H1 (cell line): Measurements from ENCODE around the gene DPPA5. TPM values are rescaled to one million over a fixed set of nuclear protein-coding genes. Genes with fewer than 3 reads are reported as not detected.

Source experiments
- CTCF ChIA-PET: fragments of 300-600 bp; sonication (Branson Sonifier 250); formaldehyde crosslinking; loops from one replicate; lab custom pipeline; 2021; ENCODE audit not compliant: partially characterized antibody; lab: Charles Lee
- POLR2A ChIA-PET: fragments of 300-600 bp; sonication (Branson Sonifier 250); formaldehyde crosslinking; loops from one replicate; lab custom pipeline; 2021; ENCODE audit warnings: inconsistent platforms; ENCODE audit not compliant: partially characterized antibody; lab: Charles Lee
- DNase-seq, 2 experiments: peaks; one replicate each; pipeline versions ENCODE4 v3.0.0 to v3.0.0-alpha.2; 2010 to 2022; ENCODE audit warnings: low spot score in 2 of 2, low read depth in 1 of 2, mixed read lengths in 1 of 2
- FAIRE-seq: peaks from 2 replicates; lab custom pipeline; 2011; peaks lifted over from hg19 to GRCh38; lab: Jason Lieb, UNC
- H2AFZ ChIP-seq: 2 replicates; pipeline ENCODE4 v1.8.1; 2012; ENCODE audit warnings: low read length, inconsistent platforms
- H2AK5ac ChIP-seq: 2 replicates; pipeline ENCODE4 v1.6.1; 2013; ENCODE audit warnings: low read depth, low read length
- H2BK120ac ChIP-seq: replicated peaks from 2 replicates; pipeline ENCODE3; 2013; ENCODE audit warnings: low read depth, low read length, inconsistent platforms
- H2BK12ac ChIP-seq: 2 replicates; pipeline ENCODE4 v1.6.1; 2013; ENCODE audit warnings: low read depth, low read length
- H2BK15ac ChIP-seq: 2 replicates; pipeline ENCODE4 v1.6.1; 2013; ENCODE audit warnings: low read length
- H2BK20ac ChIP-seq: 2 replicates; pipeline ENCODE4 v1.6.1; 2013; ENCODE audit warnings: low read length
- H2BK5ac ChIP-seq: 2 replicates; pipeline ENCODE4 v1.6.1; 2013; ENCODE audit warnings: low read depth, low read length
- H3K14ac ChIP-seq: 2 replicates; pipeline ENCODE4 v1.6.1; 2013; ENCODE audit warnings: inconsistent platforms; ENCODE audit not compliant: insufficient read length
- H3K18ac ChIP-seq: 2 replicates; pipeline ENCODE4 v1.6.1; 2013; ENCODE audit warnings: low read length; ENCODE audit errors: extremely low read depth
- H3K23ac ChIP-seq: 2 replicates; pipeline ENCODE4 v1.6.1; 2013; ENCODE audit warnings: inconsistent platforms; ENCODE audit not compliant: insufficient read length
- H3K23me2 ChIP-seq: 2 replicates; pipeline ENCODE4 v1.6.1; 2013; ENCODE audit warnings: low read depth, low read length
- H3K27ac ChIP-seq: 2 replicates; pipeline ENCODE4 v1.6.1; 2011; ENCODE audit warnings: low read depth, low read length, inconsistent platforms
- H3K27me3 ChIP-seq, 4 experiments: replicated peaks in 1 of 4; 1 replicate in 1 of 4; 2 replicates in 3 of 4; pipeline versions ENCODE4 v1.6.1 to v1.8.1; 2011 to 2013; ENCODE audit warnings: low read length in 3 of 4, mild to moderate bottlenecking in 3 of 4, inconsistent platforms in 2 of 4, mixed read lengths in 2 of 4, moderate library complexity in 1 of 4; ENCODE audit not compliant: control insufficient read depth in 3 of 4, insufficient read depth in 3 of 4; ENCODE audit errors: extremely low read depth in 1 of 4
- H3K36me3 ChIP-seq, 4 experiments: 2 replicates each; pipeline versions ENCODE4 v1.6.1 to v1.8.1; 2011 to 2013; ENCODE audit warnings: mild to moderate bottlenecking in 4 of 4, low read length in 3 of 4, moderate library complexity in 2 of 4, control low read depth in 1 of 4, inconsistent platforms in 1 of 4; ENCODE audit not compliant: insufficient read depth in 4 of 4, control insufficient read depth in 2 of 4
- H3K4ac ChIP-seq: replicated peaks from 2 replicates; pipeline ENCODE3; 2013; ENCODE audit warnings: low read length, low read depth, mixed read lengths, inconsistent platforms; ENCODE audit not compliant: insufficient read length
- H3K4me1 ChIP-seq, 4 experiments: replicated peaks in 1 of 4; 1 replicate in 1 of 4; 2 replicates in 3 of 4; pipeline versions ENCODE4 v1.6.1 to v1.8.1; 2011 to 2013; ENCODE audit warnings: low read length in 3 of 4, inconsistent platforms in 2 of 4, mixed read lengths in 1 of 4; ENCODE audit not compliant: insufficient read depth in 4 of 4, control insufficient read depth in 3 of 4
- H3K4me2 ChIP-seq, 2 experiments: 2 replicates each; pipeline versions ENCODE4 v1.6.1 to v1.8.1; 2011 to 2013; ENCODE audit warnings: low read depth in 2 of 2, low read length in 2 of 2, control low read depth in 1 of 2, inconsistent platforms in 1 of 2, mild to moderate bottlenecking in 1 of 2; ENCODE audit not compliant: insufficient read depth in 1 of 2
- H3K4me3 ChIP-seq, 4 experiments: fragments of 200-600, 300-600 bp in 1 of 4; sonication (generic), shearing (Covaris generic), sonication (Bioruptor Twin) in 1 of 4; 2 replicates each; pipeline versions ENCODE4 v1.5.1 to v1.8.1; 2011 to 2016; ENCODE audit warnings: low read length in 4 of 4, low read depth in 3 of 4, control low read depth in 2 of 4, inconsistent platforms in 2 of 4, mild to moderate bottlenecking in 2 of 4, mixed read lengths in 1 of 4, moderate library complexity in 1 of 4; ENCODE audit not compliant: insufficient read depth in 2 of 4; ENCODE audit errors: extremely low read depth in 1 of 4
- H3K56ac ChIP-seq: replicated peaks from 2 replicates; pipeline ENCODE3; 2013; ENCODE audit warnings: low read depth, mild to moderate bottlenecking, mixed read lengths, low read length, inconsistent platforms; ENCODE audit not compliant: insufficient read length
- H3K79me1 ChIP-seq: 2 replicates; pipeline ENCODE4 v1.6.1; 2013; ENCODE audit warnings: low read depth, low read length, control low read depth
- H3K79me2 ChIP-seq, 2 experiments: 2 replicates each; pipeline versions ENCODE4 v1.6.1 to v1.8.1; 2012 to 2013; ENCODE audit warnings: low read length in 2 of 2, mild to moderate bottlenecking in 2 of 2, inconsistent platforms in 1 of 2; ENCODE audit not compliant: insufficient read depth in 2 of 2, control insufficient read depth in 1 of 2
- H3K9ac ChIP-seq, 4 experiments: replicated peaks in 1 of 4; 1 replicate in 1 of 4; 2 replicates in 3 of 4; pipeline versions ENCODE4 v1.6.1 to v1.8.1; 2011 to 2013; ENCODE audit warnings: low read depth in 3 of 4, low read length in 3 of 4, control low read depth in 2 of 4, mild to moderate bottlenecking in 2 of 4, moderate library complexity in 2 of 4, inconsistent platforms in 1 of 4; ENCODE audit errors: extremely low read depth in 1 of 4
- H3K9me3 ChIP-seq, 2 experiments: 2 replicates each; pipeline versions ENCODE4 v1.6.1 to v1.8.1; 2012 to 2013; ENCODE audit warnings: mild to moderate bottlenecking in 2 of 2, moderate library complexity in 2 of 2, control low read depth in 1 of 2, inconsistent platforms in 1 of 2, low read depth in 1 of 2, low read length in 1 of 2, mixed read lengths in 1 of 2; ENCODE audit not compliant: insufficient read depth in 2 of 2
- H4K20me1 ChIP-seq, 2 experiments: replicated peaks in 1 of 2; 2 replicates each; pipeline versions ENCODE3 to v1.8.1; 2011 to 2013; ENCODE audit warnings: inconsistent platforms in 2 of 2, low read length in 2 of 2, mild to moderate bottlenecking in 1 of 2; ENCODE audit not compliant: insufficient read depth in 2 of 2, control insufficient read depth in 1 of 2
- H4K5ac ChIP-seq: 2 replicates; pipeline ENCODE4 v1.6.1; 2013; ENCODE audit warnings: low read length, low read depth, mixed read lengths, inconsistent platforms; ENCODE audit not compliant: insufficient read length
- H4K8ac ChIP-seq: 2 replicates; pipeline ENCODE4 v1.8.0; 2013; ENCODE audit warnings: mild to moderate bottlenecking, moderate library complexity, low read length, inconsistent platforms; ENCODE audit not compliant: insufficient read depth; ENCODE audit errors: extremely low read depth
- H4K91ac ChIP-seq: replicated peaks from 2 replicates; pipeline ENCODE3; 2013; ENCODE audit warnings: low read length, mixed read lengths, inconsistent platforms; ENCODE audit not compliant: insufficient read length
- ASH2L ChIP-seq: fragments of 200-600, 300-600 bp; sonication (generic); IDR thresholded peaks from one replicate; pipeline ENCODE4 v1.7.1; 2017; ENCODE audit warnings: low read length
- EP300 ChIP-seq, 2 experiments: IDR thresholded peaks; 1 replicate in 1 of 2; 2 replicates in 1 of 2; pipeline ENCODE4 v1.6.1; 2011 to 2012; ENCODE audit warnings: low read depth in 2 of 2, low read length in 2 of 2, mild to moderate bottlenecking in 2 of 2, borderline replicate concordance in 1 of 2, inconsistent platforms in 1 of 2, moderate library complexity in 1 of 2
- EZH2 ChIP-seq: fragments of 200-600 bp; sonication (generic); IDR thresholded peaks from 2 replicates; pipeline ENCODE4 v1.7.1; 2012; ENCODE audit warnings: low read depth, mild to moderate bottlenecking, moderate library complexity, low read length, inconsistent platforms; ENCODE audit not compliant: severe bottlenecking
- POLR2A ChIP-seq, 2 experiments: IDR thresholded peaks; 1 replicate in 1 of 2; 2 replicates in 1 of 2; pipeline ENCODE4 v1.6.1; 2011; ENCODE audit warnings: low read depth in 2 of 2, low read length in 2 of 2, mild to moderate bottlenecking in 2 of 2; ENCODE audit errors: control extremely low read depth in 1 of 2
- POLR2AphosphoS5 ChIP-seq: IDR thresholded peaks from 2 replicates; pipeline ENCODE4 v1.6.1; 2011; ENCODE audit warnings: low read depth, low read length
- RAD21 ChIP-seq, 2 experiments: IDR thresholded peaks in 1 of 2; conservative IDR thresholded peaks in 1 of 2; 2 replicates each; pipeline ENCODE4 v1.6.1; 2011; ENCODE audit warnings: low read depth in 2 of 2, low read length in 2 of 2, improper control_type of control experiment in 1 of 2, inconsistent platforms in 1 of 2, mild to moderate bottlenecking in 1 of 2, moderate library complexity in 1 of 2
- RBBP5 ChIP-seq: IDR thresholded peaks from 2 replicates; pipeline ENCODE4 v1.7.1; 2012; ENCODE audit warnings: low read depth, mild to moderate bottlenecking, inconsistent platforms, low read length, moderate library complexity, borderline replicate concordance
- SP1 ChIP-seq: IDR thresholded peaks from 2 replicates; pipeline ENCODE4 v1.6.1; 2011; ENCODE audit warnings: low read depth, low read length
- SP2 ChIP-seq: IDR thresholded peaks from 2 replicates; pipeline ENCODE4 v1.6.1; 2012; ENCODE audit warnings: mild to moderate bottlenecking, low read length, inconsistent platforms
- TAF1 ChIP-seq: IDR thresholded peaks from 2 replicates; pipeline ENCODE4 v1.6.1; 2011; ENCODE audit warnings: mild to moderate bottlenecking, low read depth, low read length
- YY1 ChIP-seq: IDR thresholded peaks from 2 replicates; pipeline ENCODE4 v1.6.1; 2011; ENCODE audit warnings: low read depth, mild to moderate bottlenecking, low read length
- WGBS, 2 experiments: shearing (Covaris generic) in 1 of 2; methylation state at CpG; one replicate each; pipeline versions ENCODE4 v1.1.6 to v1.1.7; 2013 to 2015; ENCODE audit warnings: low lambda C conversion rate in 2 of 2, mixed read lengths in 2 of 2, inconsistent platforms in 1 of 2, low coverage in 1 of 2, missing lambda C conversion rate in 1 of 2; ENCODE audit not compliant: insufficient replicate concordance in 2 of 2, insufficient coverage in 1 of 2, insufficient read length in 1 of 2; ENCODE audit errors: extremely low coverage in 1 of 2, missing lambda C conversion rate in 1 of 2; 5-methylcytosine and 5-hydroxymethylcytosine counted together
- polyA plus RNA-seq, 7 experiments: library from polyadenylated mRNA; depleted of rRNA in 3 of 7; stranded (reverse) in 5 of 7; unstranded in 2 of 7; fragments of >200 nt in 5 of 7; fragments of 200-250 nt in 2 of 7; gene quantifications; 1 replicate in 5 of 7; 2 replicates in 1 of 7; 4 replicates in 1 of 7; pipeline versions ENCODE4 v1.2.1 to v1.2.3, GENCODE V29; 2011 to 2013; ENCODE audit warnings: missing spikeins in 2 of 7, mixed read lengths in 2 of 7
- total RNA-seq: library from RNA; stranded (reverse); fragmentation: NEBNext Ultra II Directional; extraction: Animal tissue kit (Norgen Biotek cat#: 25700); gene quantifications from 2 replicates; pipeline ENCODE4 v1.2.1, GENCODE V29; 2021

DPPA5 gene
- total and polyA plus RNA-seq, 2 of the 8 experiments (the other 6 are each of a cell fraction or from before 2014, with no cell fraction given): 2.0 to 2.9 TPM

GRCh38 chr6:73309785-73310502, 44.1 kb downstream of the DPPA5 start:
- H3K14ac ChIP-seq: peak overlapping the region; percentile 31
- peak in 1 of 2 experiments; percentile 61 for DNase-seq
- no peaks in the 10 kb centered on the region for H4K20me1 ChIP-seq
- peak overlapping the region; percentile 24 for H3K4ac ChIP-seq
- peak overlapping the region; percentile 83 for H3K18ac ChIP-seq
- FAIRE-seq: no peak
- H4K91ac ChIP-seq: peak overlapping the region; percentile 25
- H2BK20ac ChIP-seq: no peak overlapping the region
- H3K27ac ChIP-seq: no peak overlapping the region
- H2AK5ac ChIP-seq: no peak overlapping the region
- no peaks in the 10 kb centered on the region for H3K27me3 ChIP-seq
- H4K5ac ChIP-seq: peak overlapping the region; percentile 18
- no peak overlapping the region for H2BK15ac ChIP-seq
- POLR2A ChIA-PET: interaction anchor here (0.9 to 2.3 kb wide), 7 partner anchors 11 to 203 kb away, joined by 3 to 8 read pairs (median 4); partner anchors contain the start of gene MTO1
- H2BK12ac ChIP-seq: peak overlapping the region; percentile 68
- no peak overlapping the region for H3K56ac ChIP-seq
- H3K4me1 ChIP-seq: peaks cover 0 to 9% (median 0%) of the 10 kb centered on the region in 4 experiments; a peak in 2 of 7 replicates
- H3K23ac ChIP-seq: no peak overlapping the region
- H3K23me2 ChIP-seq: peaks cover 1% of the 10 kb centered on the region; the same call in 1 of the 2 replicates
- no peaks in the 10 kb centered on the region for H3K79me2 ChIP-seq
- peak overlapping the region; percentile 53 to 69 (median 61) for H3K4me3 ChIP-seq
- peak overlapping the region; percentile 75 to 97 for H3K4me2 ChIP-seq
- no peaks in the 10 kb centered on the region for H3K36me3 ChIP-seq
- CTCF ChIA-PET: interaction anchor here (0.7 to 3.3 kb wide), 10 partner anchors 11 to 79 kb away, joined by 3 to 18 read pairs (median 6); no protein-coding TSS in a partner anchor
- H2BK120ac ChIP-seq: peak overlapping the region; percentile 51
- peaks cover 0 to 5% of the 10 kb centered on the region in 2 experiments; a peak in 1 of 4 replicates for H3K9me3 ChIP-seq
- H2AFZ ChIP-seq: peak overlapping the region; percentile 74; the same call in 1 of the 2 replicates
- peak overlapping the region in 3 of 4 experiments; percentile 55 to 66 (median 64); a peak in 6 of 7 replicates for H3K9ac ChIP-seq
- WGBS, 2 experiments: 34% methylated on average over 49 of the region's 59 CpGs; no CpG with 5 or more reads in 1 of the 2 experiments
- no peak overlapping the region; the same call in 1 of the 2 replicates for H2BK5ac ChIP-seq
- no peaks in the 10 kb centered on the region for H3K79me1 ChIP-seq
- peak overlapping the region; percentile 85 for H4K8ac ChIP-seq
- TF ChIP-seq RAD21 (IDR thresholded peaks at IDR 0.05 in 1 of 2, conservative IDR thresholded peaks at IDR 0.05 in 1 of 2; ENCODE audit: low read depth in 2 of 2, low read length in 2 of 2) (peak in 1 of 2 experiments; percentile 42; a peak in 2 of 4 replicates), EP300 (IDR thresholded peaks at IDR 0.05; ENCODE audit: borderline replicate concordance in 1 of 2, low read depth in 2 of 2, low read length in 2 of 2) (no peak), EZH2 (no peak), POLR2A (IDR thresholded peaks at IDR 0.05; ENCODE audit: control extremely low read depth in 1 of 2, low read depth in 2 of 2, low read length in 2 of 2) (peak in 1 of 2 experiments; percentile 57; a peak in 2 of 3 replicates), SP1 (no peak), SP2 (no peak), POLR2AphosphoS5 (no peak), RBBP5 (0 out of 2 replicates have a peak, but pooled peaks have one; percentile 9), TAF1 (peak; percentile 37; the same call in 1 of the 2 replicates), YY1 (no peak), ASH2L (peak; percentile 36)
